Neural cell (in vitro differentiated cells): Measurements from ENCODE around the gene AFDN. TPM values are rescaled to one million over a fixed set of nuclear protein-coding genes. Genes with fewer than 3 reads are reported as not detected.

ENCODE experiments used
- H2AFZ ChIP-seq: fragments of 200-600, 300-800 bp; sonication (generic), shearing (Covaris generic); 2 replicates; pipeline ENCODE4 v1.6.0; 2014; ENCODE audit warnings: low read depth, mild to moderate bottlenecking, antibody characterized with exemption, low read length, moderate library complexity
- H3F3A ChIP-seq: fragments of 200-600 bp; shearing (Covaris generic); 2 replicates; pipeline ENCODE4 v1.6.1; 2016; ENCODE audit warnings: mild to moderate bottlenecking, moderate library complexity, mixed read lengths, antibody characterized with exemption, low read length; ENCODE audit not compliant: insufficient read depth, poor library complexity, severe bottlenecking
- H3K27ac ChIP-seq: fragments of 200-600, 300-800 bp; sonication (generic), shearing (Covaris generic); 2 replicates; pipeline ENCODE4 v1.5.1; 2014; ENCODE audit warnings: mild to moderate bottlenecking, low read length, moderate library complexity
- H3K27me3 ChIP-seq: fragments of 300-800, 200-600 bp; sonication (generic), shearing (Covaris generic); 2 replicates; pipeline ENCODE4 v1.6.0; 2014; ENCODE audit warnings: mild to moderate bottlenecking, low read depth, low read length, moderate library complexity; ENCODE audit not compliant: insufficient read depth
- H3K36me3 ChIP-seq: fragments of 300-800, 200-600 bp; sonication (generic), shearing (Covaris generic); 2 replicates; pipeline ENCODE4 v1.5.1; 2014; ENCODE audit warnings: mild to moderate bottlenecking, antibody characterized with exemption, low read length, moderate library complexity; ENCODE audit not compliant: insufficient read depth
- H3K4me2 ChIP-seq: fragments of 300-800, 200-600 bp; sonication (generic), shearing (Covaris generic); 2 replicates; pipeline ENCODE4 v1.6.0; 2014; ENCODE audit warnings: mild to moderate bottlenecking, low read length
- H3K4me3 ChIP-seq: fragments of 300-800, 200-600 bp; sonication (generic), shearing (Covaris generic); 2 replicates; pipeline ENCODE4 v1.5.1; 2014; ENCODE audit warnings: mild to moderate bottlenecking, low read length, moderate library complexity
- H3K79me2 ChIP-seq: fragments of 200-600 bp; shearing (Covaris generic); replicated peaks from 2 replicates; pipeline ENCODE4 v1.6.0; 2014; ENCODE audit warnings: mild to moderate bottlenecking, low read length, moderate library complexity; ENCODE audit not compliant: insufficient read depth
- H3K9ac ChIP-seq: fragments of 300-800, 200-600 bp; sonication (generic), shearing (Covaris generic); 2 replicates; pipeline ENCODE4 v1.6.1; 2016; ENCODE audit warnings: mild to moderate bottlenecking, low read length, mixed read lengths
- H3K9me2 ChIP-seq: fragments of 200-600 bp; shearing (Covaris generic); 2 replicates; pipeline ENCODE4 v1.6.1; 2016; ENCODE audit warnings: mild to moderate bottlenecking, low read length, mixed read lengths; ENCODE audit not compliant: insufficient read depth
- H3K9me3 ChIP-seq: fragments of 200-600, 300-800 bp; sonication (generic), shearing (Covaris generic); 2 replicates; pipeline ENCODE4 v1.6.1; 2016; ENCODE audit warnings: mild to moderate bottlenecking, mixed run types, low read length, moderate library complexity, mixed read lengths
- H4K20me1 ChIP-seq: fragments of 200-600 bp; shearing (Covaris generic); 2 replicates; pipeline ENCODE4 v1.6.1; 2016; ENCODE audit warnings: mild to moderate bottlenecking, mixed run types; ENCODE audit not compliant: insufficient read depth
- EP300 ChIP-seq: fragments of 450-650 bp; conservative IDR thresholded peaks from 2 replicates; pipeline ENCODE4 v1.6.1; 2014; ENCODE audit warnings: antibody characterized with exemption, mild to moderate bottlenecking, moderate library complexity; ENCODE audit not compliant: poor library complexity, severe bottlenecking
- EZH2 ChIP-seq: fragments of 200-600, 300-800 bp; shearing (Covaris generic), sonication (generic); IDR thresholded peaks from 2 replicates; pipeline ENCODE4 v1.6.1; 2014; ENCODE audit warnings: antibody characterized with exemption, low read length, borderline replicate concordance, mild to moderate bottlenecking; ENCODE audit not compliant: insufficient read depth, poor library complexity, severe bottlenecking
- MXI1 ChIP-seq: fragments of 450-650 bp; conservative IDR thresholded peaks from 2 replicates; pipeline ENCODE4 v1.6.1; 2014; ENCODE audit warnings: antibody characterized with exemption, mild to moderate bottlenecking; ENCODE audit not compliant: poor library complexity, severe bottlenecking
- POLR2AphosphoS5 ChIP-seq: IDR thresholded peaks from 2 replicates; pipeline ENCODE4 v1.6.1; 2012
- RAD21 ChIP-seq: fragments of 450-650 bp; conservative IDR thresholded peaks from 2 replicates; pipeline ENCODE4 v1.6.1; 2014; ENCODE audit warnings: antibody characterized with exemption, mild to moderate bottlenecking, moderate library complexity
- REST ChIP-seq: IDR thresholded peaks from 2 replicates; pipeline ENCODE4 v1.6.1; 2012; ENCODE audit warnings: borderline replicate concordance
- SMC3 ChIP-seq: fragments of 450-650 bp; conservative IDR thresholded peaks from 2 replicates; pipeline ENCODE4 v1.6.1; 2014; ENCODE audit warnings: antibody characterized with exemption, mild to moderate bottlenecking, moderate library complexity; ENCODE audit not compliant: poor library complexity
- TAF1 ChIP-seq: IDR thresholded peaks from 2 replicates; pipeline ENCODE4 v1.6.1; 2012; ENCODE audit warnings: low read depth
- polyA plus RNA-seq: library from polyadenylated mRNA; depleted of rRNA; stranded (reverse); fragments of >200 nt; gene quantifications from 2 replicates; pipeline ENCODE4 v1.2.3, GENCODE V29; 2014
- TF ChIP-seq, protein P1 (sequence below): fragments of 450-650 bp; IDR thresholded peaks from 2 replicates; pipeline ENCODE4 v1.5.1; 2014; ENCODE audit warnings: antibody characterized with exemption, mild to moderate bottlenecking, moderate library complexity; ENCODE audit not compliant: poor library complexity, severe bottlenecking

The AFDN gene
- polyA plus RNA-seq, 1 donor from 2014 or later, result 193 TPM

GRCh38 chr6:167910652-167911051 is 83.9 kb downstream of the AFDN start:
- H2AFZ ChIP-seq, result no peak overlapping the region
- no peak for TF ChIP-seq TAF1
- no peak for TF ChIP-seq RAD21
- no peak for TF ChIP-seq EP300
- TF ChIP-seq MXI1, result no peak
- TF ChIP-seq, protein P1, sequence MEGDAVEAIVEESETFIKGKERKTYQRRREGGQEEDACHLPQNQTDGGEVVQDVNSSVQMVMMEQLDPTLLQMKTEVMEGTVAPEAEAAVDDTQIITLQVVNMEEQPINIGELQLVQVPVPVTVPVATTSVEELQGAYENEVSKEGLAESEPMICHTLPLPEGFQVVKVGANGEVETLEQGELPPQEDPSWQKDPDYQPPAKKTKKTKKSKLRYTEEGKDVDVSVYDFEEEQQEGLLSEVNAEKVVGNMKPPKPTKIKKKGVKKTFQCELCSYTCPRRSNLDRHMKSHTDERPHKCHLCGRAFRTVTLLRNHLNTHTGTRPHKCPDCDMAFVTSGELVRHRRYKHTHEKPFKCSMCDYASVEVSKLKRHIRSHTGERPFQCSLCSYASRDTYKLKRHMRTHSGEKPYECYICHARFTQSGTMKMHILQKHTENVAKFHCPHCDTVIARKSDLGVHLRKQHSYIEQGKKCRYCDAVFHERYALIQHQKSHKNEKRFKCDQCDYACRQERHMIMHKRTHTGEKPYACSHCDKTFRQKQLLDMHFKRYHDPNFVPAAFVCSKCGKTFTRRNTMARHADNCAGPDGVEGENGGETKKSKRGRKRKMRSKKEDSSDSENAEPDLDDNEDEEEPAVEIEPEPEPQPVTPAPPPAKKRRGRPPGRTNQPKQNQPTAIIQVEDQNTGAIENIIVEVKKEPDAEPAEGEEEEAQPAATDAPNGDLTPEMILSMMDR, result no peak
- peaks cover 25% of the 10 kb centered on the region for H3K36me3 ChIP-seq

DNA sequence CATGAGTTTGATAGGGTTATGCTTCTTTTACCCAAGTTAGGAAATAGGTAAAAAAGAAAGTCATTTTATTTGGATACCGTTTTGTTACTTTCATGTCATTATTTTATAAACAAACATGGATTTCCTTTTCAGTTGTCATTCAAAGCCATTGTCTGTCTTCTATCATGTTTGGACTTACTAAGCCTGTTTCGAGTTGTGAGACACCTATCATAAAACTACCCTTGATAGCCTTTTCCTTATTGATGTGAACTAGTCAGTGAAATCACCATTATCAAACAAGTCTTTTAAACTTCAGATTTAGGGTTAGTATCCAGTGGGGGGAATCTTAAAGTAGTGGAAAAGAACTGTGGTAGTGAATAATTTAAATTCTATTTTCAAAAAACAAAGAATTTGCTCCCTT is 85.8 kb downstream of the AFDN start:
- Histone ChIP-seq H3K9me2 (no peaks in the 10 kb centered on the region), H3K9ac (no peak overlapping the region), H3K36me3 (peaks cover 20% of the 10 kb centered on the region), H3K27ac (no peak overlapping the region), H3K79me2 (no peaks in the 10 kb centered on the region), H3K9me3 (no peaks in the 10 kb centered on the region), H4K20me1 (no peaks in the 10 kb centered on the region), H2AFZ (no peak overlapping the region), H3K27me3 (no peaks in the 10 kb centered on the region), H3K4me2 (no peak overlapping the region), H3F3A (no peaks in the 10 kb centered on the region), H3K4me3 (no peak overlapping the region)
- no peak for TF ChIP-seq REST
- TF ChIP-seq RAD21, result no peak
- no peak for TF ChIP-seq EZH2
- no peak for TF ChIP-seq EP300
- TF ChIP-seq SMC3, result no peak
- TF ChIP-seq TAF1, result no peak
- TF ChIP-seq MXI1, result no peak
- TF ChIP-seq, protein P1, result no peak
- no peak for TF ChIP-seq POLR2AphosphoS5

More at GRCh38 chr6:167910652-167911051, 83.9 kb downstream of the AFDN start:
- Histone ChIP-seq H3F3A (no peaks in the 10 kb centered on the region), H3K9me3 (no peaks in the 10 kb centered on the region), H3K4me3 (no peak overlapping the region), H3K79me2 (no peaks in the 10 kb centered on the region), H3K27ac (no peak overlapping the region), H3K27me3 (no peaks in the 10 kb centered on the region), H3K9ac (no peak overlapping the region), H3K4me2 (no peak overlapping the region), H3K9me2 (no peaks in the 10 kb centered on the region), H4K20me1 (no peaks in the 10 kb centered on the region)
